DMS 273 (cell line): ENCODE data around the gene CHN2.
A peak's percentile ranks its signal among the peaks of the same experiment; 100 is the strongest.

ENCODE experiments used
- DNase-seq: peaks from one replicate; lab custom pipeline; 2025; ENCODE audit not compliant: unreplicated experiment; lab: John Stamatoyannopoulos, UW

Gene CHN2

GRCh38 chr7:29281782-29282541 lies 87.4 kb downstream of the CHN2 start:
- DNase-seq, result peak; percentile 99

GRCh38 chr7:29282819-29283414 lies 88.3 kb downstream of the CHN2 start:
- peak; percentile 78 for DNase-seq

GRCh38 chr7:29284696-29285443 lies 90.3 kb downstream of the CHN2 start:
- peak; percentile 62 for DNase-seq

- DNase-seq, result peak; percentile 60
Observed at GRCh38 chr7:29285444-29285793, 90.8 kb downstream of the CHN2 start.

GRCh38 chr7:29285861-29286260 lies 91.3 kb downstream of the CHN2 start:
- DNase-seq, result no peak

GRCh38 chr7:29287366-29287765 lies 92.8 kb downstream of the CHN2 start:
- DNase-seq, result peak; percentile 72

GRCh38 chr7:29288181-29289091 lies 93.9 kb downstream of the CHN2 start:
- peak; percentile 52 for DNase-seq

GRCh38 chr7:29289156-29290021 lies 94.8 kb downstream of the CHN2 start:
- peak; percentile 100 for DNase-seq

- DNase-seq, result no peak
Observed at GRCh38 chr7:29290829-29291228, 96.3 kb downstream of the CHN2 start.

GRCh38 chr7:29291723-29292618 lies 97.4 kb downstream of the CHN2 start:
- no peak for DNase-seq

GRCh38 chr7:29292886-29293658 lies 98.5 kb downstream of the CHN2 start:
- DNase-seq, result peak; percentile 40

GRCh38 chr7:29296421-29296820 lies 101.8 kb downstream of the CHN2 start:
- no peak for DNase-seq

- DNase-seq, result peak; percentile 71
Observed at GRCh38 chr7:29297194-29297890, 102.8 kb downstream of the CHN2 start.

GRCh38 chr7:29299086-29299485 lies 104.5 kb downstream of the CHN2 start:
- DNase-seq, result no peak

GRCh38 chr7:29300026-29300480 lies 105.5 kb downstream of the CHN2 start:
- DNase-seq, result no peak

- no peak for DNase-seq
Observed at GRCh38 chr7:29300649-29301048, 106.1 kb downstream of the CHN2 start.

GRCh38 chr7:29302666-29303395 lies 108.3 kb downstream of the CHN2 start:
- no peak for DNase-seq
